ENCODE data around the gene TGFBR3. TPM values are rescaled to one million over a fixed set of nuclear protein-coding genes. Genes with fewer than 3 reads are reported as not detected.

The TGFBR3 gene
- total and polyA plus RNA-seq, 2 of the 4 experiments (the other 2 are of a cell fraction): 3.0 to 11.3 TPM

DNA sequence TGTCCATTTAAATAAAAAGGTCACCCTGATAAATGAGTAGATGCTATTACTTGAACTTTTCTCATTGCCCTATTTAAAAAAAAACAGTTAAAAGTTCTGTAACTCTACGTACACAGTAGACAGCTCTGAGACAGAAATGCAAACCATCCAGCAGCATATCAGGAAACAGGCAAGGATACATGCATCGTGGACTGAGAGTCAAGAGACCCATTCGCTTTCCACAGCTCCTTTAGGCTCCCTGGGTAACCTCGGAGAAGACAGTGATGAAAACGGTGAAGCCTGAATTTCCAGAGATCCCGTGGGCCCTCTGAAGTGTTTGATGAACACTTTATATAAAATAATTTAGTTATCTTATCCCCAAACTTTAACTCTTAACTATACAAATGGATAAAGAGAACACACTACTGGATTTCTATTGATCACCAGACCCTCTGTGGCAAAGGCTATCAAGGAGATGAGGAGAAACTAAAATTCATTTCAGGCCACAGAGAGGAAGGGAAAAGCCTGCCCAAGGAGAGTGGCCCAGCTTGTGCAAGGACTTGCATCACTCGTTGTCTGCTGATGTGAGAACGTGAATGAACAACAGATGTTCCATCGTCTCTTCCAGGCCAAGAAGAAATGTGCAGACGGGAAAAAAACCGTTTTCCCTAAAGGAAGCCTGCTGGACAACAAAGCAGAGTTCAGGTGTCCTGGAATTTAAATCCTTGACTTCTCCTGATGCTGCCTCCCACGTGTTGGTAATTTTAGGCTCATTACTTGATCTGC is 131.0 kb downstream of the TGFBR3 start:
- Histone ChIP-seq H3K4me3 (ENCODE audit: insufficient read depth, low read depth, low read length) (no peak overlapping the region), H3K56ac (ENCODE audit: extremely low read depth, insufficient read depth, low read length) (no peak overlapping the region), H3K14ac (replicated peaks; ENCODE audit: low read depth, low read length) (no peak overlapping the region), H3K4ac (ENCODE audit: low read depth, low read length) (no peak overlapping the region), H3K79me1 (ENCODE audit: low read depth in 1 of 2, low read length in 2 of 2) (no peaks in the 10 kb centered on the region), H3K27me3 (ENCODE audit: control insufficient read depth, insufficient read depth, low read length) (no peaks in the 10 kb centered on the region), H4K8ac (ENCODE audit: low read depth in 2 of 2, low read length in 2 of 2) (no peak overlapping the region), H3K9me1 (ENCODE audit: insufficient read depth, low read length) (peaks cover 6% of the 10 kb centered on the region; the same call in 1 of the 2 replicates), H3K27ac (ENCODE audit: insufficient read depth, low read length) (no peak overlapping the region), H4K5ac (ENCODE audit: low read depth, low read length) (no peak overlapping the region), H2BK5ac (ENCODE audit: low read depth, low read length, poor library complexity, severe bottlenecking) (no peak overlapping the region), H4K20me1 (ENCODE audit: insufficient read depth, low read length) (no peaks in the 10 kb centered on the region; the same call in 1 of the 2 replicates), H2BK15ac (ENCODE audit: low read depth, low read length) (no peak overlapping the region), H2AK5ac (ENCODE audit: low read depth, low read length) (no peak overlapping the region), H3K18ac (ENCODE audit: low read depth, low read length) (no peak overlapping the region), H3K4me2 (ENCODE audit: low read depth, low read length) (no peak overlapping the region), H2BK120ac (ENCODE audit: low read depth, low read length) (no peak overlapping the region), H3K23ac (ENCODE audit: low read depth, low read length) (no peak overlapping the region), H3K9me3 (ENCODE audit: control insufficient read depth, insufficient read depth, low read length) (no peaks in the 10 kb centered on the region), H3K36me3 (ENCODE audit: control insufficient read depth, insufficient read depth, low read length) (peaks cover 4% of the 10 kb centered on the region), H4K91ac (ENCODE audit: insufficient read depth, low read depth, low read length) (no peak overlapping the region), H2AK9ac (replicated peaks; ENCODE audit: low read depth, low read length, poor library complexity) (no peak overlapping the region), H2AFZ (replicated peaks; ENCODE audit: low read length, poor library complexity) (no peak overlapping the region), H2BK20ac (ENCODE audit: low read depth, low read length) (no peak overlapping the region), H3K9ac (ENCODE audit: low read depth, low read length) (no peak overlapping the region), H3K4me1 (ENCODE audit: control insufficient read depth, insufficient read depth, low read length) (peaks cover 9% of the 10 kb centered on the region)
- DNase-seq: peak; percentile 48
- BruUV-seq (replicated peaks): no TSS peak
- intact Hi-C loops (cut with micrococcal nuclease): no loop called here
- dilution Hi-C loops (cut with HindIII; ENCODE audit: low sequenced_read_pairs, unreplicated experiment): no loop called here
- in situ Hi-C loops (cut with MboI; ENCODE audit: low sequenced_read_pairs): no loop called here
- WGBS, 2 experiments (ENCODE audit: extremely low coverage in 2 of 2, insufficient read length in 1 of 2): 60% methylated on average over 4 of the region's 12 CpGs; no CpG with 5 or more reads in 1 of the 2 experiments
- TF ChIP-seq NFE2L2 (IDR thresholded peaks at IDR 0.05; ENCODE audit: low read depth, low read length) (no peak), POLR2A (IDR thresholded peaks at IDR 0.05; ENCODE audit: low read depth, low read length) (no peak), MAFK (IDR thresholded peaks at IDR 0.05; ENCODE audit: low read depth, low read length) (no peak), MXI1 (IDR thresholded peaks at IDR 0.05; ENCODE audit: borderline replicate concordance, low read depth, low read length) (no peak), SMC3 (IDR thresholded peaks at IDR 0.05; ENCODE audit: low read depth, low read length) (no peak)
- ChIA-PET POLR2A (ENCODE audit: unreplicated experiment) (no interaction called here), CTCF (no interaction called here)
- ATAC-seq (ENCODE audit: low read depth): no peak
